ENCODE data around the gene RNF180. TPM values are rescaled to one million over a fixed set of nuclear protein-coding genes. Genes with fewer than 3 reads are reported as not detected.

RNF180 gene
- total RNA-seq, 1 donor: 10.5 TPM

DNA sequence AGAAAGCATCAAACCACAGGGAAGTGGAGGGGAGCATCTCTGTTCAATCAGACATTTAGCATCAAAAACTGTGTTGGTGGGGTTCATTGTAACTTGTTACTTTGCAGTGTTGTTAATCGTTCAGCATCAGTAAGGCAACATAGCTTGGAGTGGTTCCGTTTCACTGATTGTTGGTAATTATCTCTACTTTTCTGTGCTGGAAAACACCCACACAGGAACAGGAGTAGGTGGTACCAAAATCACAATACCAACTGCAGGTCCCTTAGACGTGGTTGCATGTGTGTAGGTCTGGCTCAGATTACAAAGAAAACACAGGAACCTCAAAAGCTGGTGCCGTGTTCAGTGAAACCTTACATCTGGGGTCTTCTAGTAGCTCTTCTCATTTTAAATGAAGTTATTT lies 146.8 kb downstream of the RNF180 start:
- no peaks in the 10 kb centered on the region for H3K36me3 ChIP-seq (ENCODE audit: insufficient read depth, low read length)
- H2AFZ ChIP-seq (ENCODE audit: low read length): no peak overlapping the region
- no peak overlapping the region for H3K4me2 ChIP-seq (ENCODE audit: insufficient read depth, low read length)
- H4K20me1 ChIP-seq (ENCODE audit: insufficient read depth, low read length): no peaks in the 10 kb centered on the region
- H3K9me3 ChIP-seq (ENCODE audit: low read depth, low read length): no peaks in the 10 kb centered on the region
- no peak for DNase-seq (ENCODE audit: insufficient read length, low spot score, missing footprints)
- no peaks in the 10 kb centered on the region for H3K27me3 ChIP-seq (ENCODE audit: insufficient read depth, low read length)
- TF ChIP-seq, protein P1, sequence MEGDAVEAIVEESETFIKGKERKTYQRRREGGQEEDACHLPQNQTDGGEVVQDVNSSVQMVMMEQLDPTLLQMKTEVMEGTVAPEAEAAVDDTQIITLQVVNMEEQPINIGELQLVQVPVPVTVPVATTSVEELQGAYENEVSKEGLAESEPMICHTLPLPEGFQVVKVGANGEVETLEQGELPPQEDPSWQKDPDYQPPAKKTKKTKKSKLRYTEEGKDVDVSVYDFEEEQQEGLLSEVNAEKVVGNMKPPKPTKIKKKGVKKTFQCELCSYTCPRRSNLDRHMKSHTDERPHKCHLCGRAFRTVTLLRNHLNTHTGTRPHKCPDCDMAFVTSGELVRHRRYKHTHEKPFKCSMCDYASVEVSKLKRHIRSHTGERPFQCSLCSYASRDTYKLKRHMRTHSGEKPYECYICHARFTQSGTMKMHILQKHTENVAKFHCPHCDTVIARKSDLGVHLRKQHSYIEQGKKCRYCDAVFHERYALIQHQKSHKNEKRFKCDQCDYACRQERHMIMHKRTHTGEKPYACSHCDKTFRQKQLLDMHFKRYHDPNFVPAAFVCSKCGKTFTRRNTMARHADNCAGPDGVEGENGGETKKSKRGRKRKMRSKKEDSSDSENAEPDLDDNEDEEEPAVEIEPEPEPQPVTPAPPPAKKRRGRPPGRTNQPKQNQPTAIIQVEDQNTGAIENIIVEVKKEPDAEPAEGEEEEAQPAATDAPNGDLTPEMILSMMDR (IDR thresholded peaks at IDR 0.05; ENCODE audit: extremely low read depth, low read depth, low read length): no peak
- H3K27ac ChIP-seq (ENCODE audit: low read depth, low read length): no peak overlapping the region
- H3K79me2 ChIP-seq (ENCODE audit: insufficient read depth, low read length): no peaks in the 10 kb centered on the region
- H3K4me1 ChIP-seq (ENCODE audit: insufficient read depth, low read length): no peaks in the 10 kb centered on the region
- H3K4me3 ChIP-seq (ENCODE audit: insufficient read depth, low read length): no peak overlapping the region

DNA sequence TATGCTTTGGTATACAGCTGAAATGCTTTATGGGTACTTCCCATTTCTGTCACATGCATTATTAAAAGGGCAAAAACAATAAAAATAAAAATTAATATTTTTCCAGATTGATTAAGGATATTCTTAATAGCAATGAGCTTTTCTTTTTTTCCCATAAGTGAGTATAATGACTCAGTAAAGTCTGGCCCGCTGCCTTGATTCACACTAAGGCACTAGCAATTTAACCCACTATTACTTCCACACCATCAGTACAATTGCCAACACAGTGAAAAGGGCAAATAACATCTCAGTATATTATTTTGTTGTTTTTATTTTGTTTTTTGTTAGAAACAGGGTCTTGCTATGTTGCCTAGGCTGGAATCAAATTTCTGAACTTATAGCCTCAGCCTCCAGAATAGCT lies 150.1 kb downstream of the RNF180 start:
- no peaks in the 10 kb centered on the region for H3K79me2 ChIP-seq (ENCODE audit: insufficient read depth, low read length)
- H4K20me1 ChIP-seq (ENCODE audit: insufficient read depth, low read length): no peaks in the 10 kb centered on the region
- no peaks in the 10 kb centered on the region for H3K27me3 ChIP-seq (ENCODE audit: insufficient read depth, low read length)
- H3K9me3 ChIP-seq (ENCODE audit: low read depth, low read length): no peaks in the 10 kb centered on the region
- H3K4me1 ChIP-seq (ENCODE audit: insufficient read depth, low read length): no peaks in the 10 kb centered on the region
- H3K4me2 ChIP-seq (ENCODE audit: insufficient read depth, low read length): no peak overlapping the region
- TF ChIP-seq, protein P1 (IDR thresholded peaks at IDR 0.05; ENCODE audit: extremely low read depth, low read depth, low read length): no peak
- no peaks in the 10 kb centered on the region for H3K36me3 ChIP-seq (ENCODE audit: insufficient read depth, low read length)
- H3K27ac ChIP-seq (ENCODE audit: low read depth, low read length): no peak overlapping the region
- no peak overlapping the region for H3K4me3 ChIP-seq (ENCODE audit: insufficient read depth, low read length)
- H2AFZ ChIP-seq (ENCODE audit: low read length): no peak overlapping the region
- no peak for DNase-seq (ENCODE audit: insufficient read length, low spot score, missing footprints)

DNA sequence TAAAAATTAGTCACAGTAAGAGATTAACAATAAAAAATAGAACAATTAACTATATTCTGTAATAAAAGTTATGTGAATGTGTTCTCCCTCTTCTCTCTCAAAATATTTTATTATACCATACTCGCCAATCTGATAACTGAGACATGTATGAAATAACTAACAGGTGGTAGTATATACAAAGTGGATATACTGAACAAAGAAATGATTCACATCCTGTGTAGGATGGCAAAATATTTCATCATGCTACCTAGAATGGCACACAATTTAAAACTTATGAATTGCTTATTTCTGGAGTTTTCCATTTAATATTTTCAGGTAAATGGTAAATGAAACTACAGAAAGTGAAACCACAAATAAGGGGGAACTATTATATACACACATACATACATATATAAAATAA lies 152.5 kb downstream of the RNF180 start:
- TF ChIP-seq, protein P1 (IDR thresholded peaks at IDR 0.05; ENCODE audit: extremely low read depth, low read depth, low read length): no peak
- no peaks in the 10 kb centered on the region for H3K4me1 ChIP-seq (ENCODE audit: insufficient read depth, low read length)
- H3K9me3 ChIP-seq (ENCODE audit: low read depth, low read length): no peaks in the 10 kb centered on the region
- no peak overlapping the region for H3K4me2 ChIP-seq (ENCODE audit: insufficient read depth, low read length)
- no peak overlapping the region for H2AFZ ChIP-seq (ENCODE audit: low read length)
- no peaks in the 10 kb centered on the region for H4K20me1 ChIP-seq (ENCODE audit: insufficient read depth, low read length)
- H3K27ac ChIP-seq (ENCODE audit: low read depth, low read length): no peak overlapping the region
- no peak overlapping the region for H3K4me3 ChIP-seq (ENCODE audit: insufficient read depth, low read length)
- H3K27me3 ChIP-seq (ENCODE audit: insufficient read depth, low read length): no peaks in the 10 kb centered on the region
- DNase-seq (ENCODE audit: insufficient read length, low spot score, missing footprints): no peak
- no peaks in the 10 kb centered on the region for H3K79me2 ChIP-seq (ENCODE audit: insufficient read depth, low read length)
- H3K36me3 ChIP-seq (ENCODE audit: insufficient read depth, low read length): no peaks in the 10 kb centered on the region

DNA sequence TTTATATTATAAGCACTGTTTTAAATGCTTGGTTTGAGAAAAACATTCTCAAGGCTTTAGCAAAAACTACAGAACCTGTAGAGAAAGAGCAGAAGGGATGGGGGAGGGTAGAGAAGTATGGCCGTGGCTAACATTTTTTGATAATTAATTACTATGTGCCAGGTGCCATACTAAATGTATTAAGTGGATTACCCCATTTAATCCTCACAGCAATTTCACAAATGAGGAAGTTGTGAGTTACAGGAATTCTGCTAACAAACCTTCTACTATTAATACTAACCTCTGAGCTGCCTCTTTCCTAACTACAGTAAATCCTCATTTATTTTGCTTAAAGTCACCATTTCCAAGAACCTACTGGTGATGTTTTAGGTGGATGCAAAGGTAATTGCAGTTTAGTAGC lies 157.9 kb downstream of the RNF180 start:
- no peak overlapping the region for H3K4me3 ChIP-seq (ENCODE audit: insufficient read depth, low read length)

More for the DNA sequence above, 157.9 kb downstream of the RNF180 start:
- no peaks in the 10 kb centered on the region for H3K36me3 ChIP-seq (ENCODE audit: insufficient read depth, low read length)
- no peaks in the 10 kb centered on the region for H3K79me2 ChIP-seq (ENCODE audit: insufficient read depth, low read length)
- H2AFZ ChIP-seq (ENCODE audit: low read length): no peak overlapping the region
- H3K4me1 ChIP-seq (ENCODE audit: insufficient read depth, low read length): no peaks in the 10 kb centered on the region
- DNase-seq (ENCODE audit: insufficient read length, low spot score, missing footprints): no peak
- H4K20me1 ChIP-seq (ENCODE audit: insufficient read depth, low read length): no peaks in the 10 kb centered on the region
- H3K9me3 ChIP-seq (ENCODE audit: low read depth, low read length): no peaks in the 10 kb centered on the region
- H3K27ac ChIP-seq (ENCODE audit: low read depth, low read length): no peak overlapping the region
- TF ChIP-seq, protein P1 (IDR thresholded peaks at IDR 0.05; ENCODE audit: extremely low read depth, low read depth, low read length): no peak
- H3K4me2 ChIP-seq (ENCODE audit: insufficient read depth, low read length): no peak overlapping the region
- no peaks in the 10 kb centered on the region for H3K27me3 ChIP-seq (ENCODE audit: insufficient read depth, low read length)
